Measurements from ENCODE around the gene AICDA.
A peak's percentile ranks its signal among the peaks of the same experiment; 100 is the strongest.
"Not testable (repeated sequence)": the region's sequence is repeated elsewhere in the genome, so short reads cannot be mapped to it uniquely, and the experiment has no call there.

AICDA gene

GRCh38 chr12:8609061-8609570, 3.5 kb downstream of the AICDA start:
- DNase-seq = peak; percentile 54 to 74 (median 55)

- peak; percentile 16 to 44 (median 32) for DNase-seq
Observed at GRCh38 chr12:8606890-8607289, 5.8 kb downstream of the AICDA start.

- DNase-seq = no peak
Observed at GRCh38 chr12:8605057-8605456, 7.6 kb downstream of the AICDA start.

GRCh38 chr12:8603856-8604255, 8.8 kb downstream of the AICDA start:
- peak; percentile 26 to 52 (median 44) for DNase-seq

GRCh38 chr12:8603286-8603685, 9.4 kb downstream of the AICDA start:
- peak in 3 of 4 experiments; percentile 13 to 54 (median 53) for DNase-seq

DNA sequence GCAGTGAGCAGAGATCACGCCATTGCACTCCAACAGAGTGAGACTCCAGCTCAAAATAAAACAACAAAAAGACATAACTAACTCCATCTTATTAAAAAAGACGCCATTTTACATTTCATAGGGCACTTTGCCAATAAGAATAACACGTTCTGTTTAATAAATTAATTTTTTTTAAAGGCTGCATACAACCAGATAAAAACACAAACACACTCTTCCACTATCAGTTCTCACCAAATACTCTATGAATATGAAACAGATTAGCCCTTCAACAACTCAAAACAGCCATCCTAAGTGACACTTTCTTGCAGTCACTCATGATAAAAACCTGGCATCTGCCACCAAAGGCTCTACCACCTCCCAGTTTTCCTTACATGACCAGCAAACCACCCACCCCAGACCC, 16.1 kb downstream of the AICDA start:
- no peak for DNase-seq

DNA sequence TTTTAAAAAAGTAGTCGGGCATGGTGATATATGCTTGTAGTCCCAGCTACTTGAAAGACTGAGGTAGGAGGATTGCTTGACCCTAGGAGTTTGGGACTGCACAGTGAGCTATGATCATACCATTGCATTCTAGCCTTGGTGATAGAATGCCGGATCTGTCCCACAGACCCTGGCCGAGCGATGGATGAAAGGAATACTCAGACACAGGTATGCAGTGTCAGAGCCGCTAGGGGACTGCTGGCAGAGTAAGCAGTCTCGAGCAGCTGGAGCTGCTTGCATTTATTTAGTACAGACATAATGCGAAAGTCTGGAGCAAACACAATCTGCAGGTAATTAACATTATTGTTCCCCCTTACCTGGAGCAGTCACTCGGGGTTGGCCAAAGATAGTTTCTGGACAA, 18.6 kb downstream of the AICDA start:
- DNase-seq = no peak

GRCh38 chr12:8593246-8593645, 19.4 kb downstream of the AICDA start:
- DNase-seq = no peak

DNA sequence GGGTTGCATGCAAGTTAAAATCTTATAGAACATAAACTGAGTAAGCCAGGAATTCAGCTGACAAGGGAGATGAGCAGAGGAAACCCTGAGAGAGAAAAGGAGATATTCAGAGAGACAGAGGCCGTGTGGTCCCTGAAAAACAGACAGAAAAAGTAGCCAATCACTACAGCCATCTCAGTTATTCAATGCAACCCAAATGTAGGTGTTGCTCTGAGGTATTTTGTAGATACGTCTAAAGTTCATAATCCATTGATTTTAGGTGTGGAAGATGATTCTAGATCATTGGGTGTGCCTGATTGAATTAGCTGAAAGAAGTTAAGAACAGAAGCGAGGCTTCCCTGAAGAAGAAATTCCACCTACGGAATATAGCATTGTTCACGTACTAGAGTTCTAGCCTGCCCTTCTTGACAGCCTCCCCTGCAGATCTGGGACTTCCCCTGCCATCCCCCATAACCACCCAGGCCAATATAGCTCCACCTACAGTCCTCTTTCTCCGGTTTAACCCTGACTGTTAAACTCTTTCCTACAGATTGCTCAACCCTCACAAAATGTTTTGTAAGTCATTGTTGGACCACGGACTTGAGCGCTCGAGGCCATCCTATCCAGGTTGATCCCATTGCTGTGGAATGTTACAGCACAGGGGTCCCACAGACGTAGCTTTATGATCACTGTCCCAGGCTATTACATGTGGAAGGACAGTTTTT, 21.7 kb downstream of the AICDA start:
- DNase-seq = peak; percentile 42 to 77 (median 72)

DNA sequence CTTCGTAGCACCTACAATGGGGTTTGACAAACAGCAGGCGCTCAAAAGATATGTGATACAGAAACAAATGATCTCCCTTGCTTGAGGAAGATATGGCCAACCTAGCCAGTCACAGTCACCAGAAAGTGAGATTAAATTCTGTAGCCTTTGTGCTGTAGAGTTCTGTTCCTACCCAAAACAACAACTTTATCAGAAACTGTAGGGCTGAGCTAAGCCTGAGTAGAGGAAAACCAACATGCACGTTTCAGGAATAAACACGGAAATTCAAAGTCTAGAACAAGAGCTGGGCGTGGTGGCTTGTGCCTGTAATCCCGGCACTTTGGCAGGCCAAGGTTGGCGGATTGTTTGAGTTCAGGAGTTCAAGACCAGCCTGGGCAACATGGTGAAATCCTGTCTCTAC, 23.0 kb downstream of the AICDA start:
- DNase-seq = no peak

DNA sequence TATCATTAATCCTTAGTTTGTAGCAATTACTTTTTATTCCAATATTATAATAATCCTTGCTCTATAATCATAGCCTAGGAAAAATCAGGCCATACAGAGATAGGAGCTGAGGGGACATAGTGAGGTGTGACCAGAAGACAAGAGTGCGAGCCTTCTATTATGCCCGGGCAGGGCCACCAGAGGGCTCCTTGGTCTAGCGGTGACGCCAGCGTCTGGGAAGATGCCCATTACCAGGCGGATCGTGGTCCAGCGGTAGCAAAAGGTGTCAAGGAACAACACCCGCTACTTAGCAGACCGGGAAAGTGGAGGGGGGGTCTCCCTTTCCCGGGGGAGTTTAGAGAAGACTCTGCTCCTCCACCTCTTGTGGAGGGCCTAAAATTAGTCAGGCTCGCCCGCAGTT, 28.2 kb downstream of the AICDA start:
- DNase-seq = not testable (repeated sequence)

DNA sequence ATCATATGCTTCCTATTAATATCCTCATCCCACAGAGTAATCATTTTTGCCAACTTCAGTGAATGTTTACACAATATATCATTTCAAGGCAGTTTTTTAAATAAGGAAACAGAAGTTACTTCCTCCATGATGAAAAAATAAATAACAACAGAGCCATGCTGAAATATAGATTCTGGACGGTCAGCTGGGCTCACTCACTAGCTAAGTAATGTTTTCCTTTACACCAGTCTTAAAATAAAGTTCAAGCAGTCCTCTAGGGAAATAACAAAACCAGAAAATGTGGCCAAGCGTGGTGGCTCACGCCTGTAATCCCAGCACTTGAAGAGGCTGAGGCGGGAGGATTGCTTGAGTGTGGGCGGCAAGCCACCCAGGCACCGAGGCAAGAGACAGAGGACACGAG, 28.7 kb downstream of the AICDA start:
- DNase-seq = peak; percentile 68 to 91 (median 80)

DNA sequence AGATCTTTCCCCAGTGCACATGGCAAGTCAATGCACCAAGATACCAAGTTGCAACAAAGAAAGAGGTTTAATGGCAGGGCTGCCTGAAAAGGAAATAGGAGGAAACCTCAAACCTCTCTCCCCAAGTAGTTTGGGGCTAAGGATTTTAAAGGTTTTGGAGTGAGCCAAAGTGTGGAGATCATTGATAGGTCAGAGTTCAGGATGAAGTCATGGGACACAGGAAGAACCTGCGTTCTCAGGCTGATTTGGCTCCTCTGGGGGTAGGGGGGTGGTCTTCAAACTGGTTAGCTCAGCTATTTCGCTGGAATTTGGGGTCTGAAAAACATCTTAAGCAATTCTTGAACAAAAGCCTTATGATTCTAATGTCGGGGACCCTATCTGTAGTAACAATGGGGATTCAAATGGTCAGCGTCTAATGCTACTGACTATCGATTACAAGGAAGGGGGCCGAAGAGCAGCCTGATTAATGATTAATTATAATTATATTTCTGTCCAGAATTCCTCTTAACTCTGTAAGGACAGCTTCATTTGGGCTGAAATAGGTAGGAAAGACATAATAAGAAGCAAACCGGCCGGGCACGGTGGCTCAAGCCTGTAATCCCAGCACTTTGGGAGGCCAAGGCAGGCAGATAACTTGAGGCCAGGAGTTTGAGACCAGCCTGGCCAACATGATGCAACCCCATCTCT, 31.4 kb downstream of the AICDA start:
- DNase-seq = no peak

DNA sequence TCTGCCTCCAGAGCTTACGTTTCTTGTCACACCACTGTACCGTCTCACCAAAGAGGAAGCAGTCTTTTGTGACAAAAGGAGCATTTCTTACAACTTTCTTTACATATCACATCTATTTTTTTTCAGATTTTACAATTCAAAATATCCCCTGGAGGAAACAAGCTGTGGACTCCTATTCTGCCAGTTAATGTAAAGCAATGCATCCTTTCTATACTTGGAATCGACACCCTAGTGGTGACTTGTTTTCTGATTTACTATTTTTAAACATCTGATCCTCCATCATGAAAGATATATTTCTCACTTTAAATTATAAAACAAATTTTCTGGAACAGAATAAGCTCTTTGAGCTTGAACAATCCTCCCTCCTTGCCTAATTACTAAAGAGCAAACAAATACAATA, 34.8 kb downstream of the AICDA start:
- no peak for DNase-seq

- DNase-seq = peak; percentile 62 to 86 (median 76)
Observed at GRCh38 chr12:8572507-8572906, 40.2 kb downstream of the AICDA start.

GRCh38 chr12:8566525-8566924, 46.1 kb downstream of the AICDA start:
- peak in 3 of 4 experiments; percentile 11 to 38 (median 25) for DNase-seq

- peak; percentile 18 to 73 (median 56) for DNase-seq
Observed at GRCh38 chr12:8566052-8566451, 46.6 kb downstream of the AICDA start.

DNA sequence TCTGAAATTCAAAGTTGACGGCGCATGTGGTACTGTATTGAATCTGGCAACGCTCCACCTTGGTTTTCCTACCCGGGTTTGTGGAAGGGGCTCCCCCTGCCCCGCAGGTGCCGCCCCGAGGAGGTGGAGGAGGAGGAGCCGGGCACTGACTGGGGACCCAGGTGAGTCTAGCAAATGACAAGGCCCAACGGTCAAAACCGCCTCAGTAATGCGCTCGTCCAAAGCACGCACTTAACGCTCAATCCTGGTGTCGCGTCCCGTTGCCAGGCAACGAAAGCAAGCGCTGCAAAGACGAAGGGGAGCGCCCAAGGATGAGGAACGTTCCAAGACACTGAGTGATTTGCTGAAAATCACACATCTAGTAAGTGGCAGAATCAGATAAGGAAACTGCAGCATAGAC, 48.0 kb downstream of the AICDA start:
- DNase-seq = peak in 1 of 4 experiments; percentile 6

DNA sequence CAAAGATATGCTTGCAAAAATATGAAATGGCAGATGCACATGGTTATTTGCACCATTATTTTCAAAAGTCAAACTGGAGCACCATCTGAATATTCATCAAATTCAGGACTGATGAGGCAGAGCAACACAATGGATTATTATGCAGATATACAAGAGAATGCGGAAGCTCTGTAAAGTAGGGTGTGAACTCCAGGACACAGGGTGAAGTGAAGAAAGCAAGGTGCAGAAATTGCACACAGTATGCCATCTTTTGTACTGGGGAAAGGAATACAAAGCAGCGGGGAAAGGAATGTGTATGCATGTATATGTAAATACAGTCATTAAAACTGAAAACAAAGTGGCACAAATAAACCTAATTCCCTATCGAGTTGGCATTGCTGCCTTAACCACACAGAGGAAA, 49.3 kb downstream of the AICDA start:
- DNase-seq = no peak

GRCh38 chr12:8562310-8562709, 50.3 kb downstream of the AICDA start:
- DNase-seq = no peak

- no peak for DNase-seq
Observed at GRCh38 chr12:8561011-8561410, 51.6 kb downstream of the AICDA start.

- no peak for DNase-seq
Observed at GRCh38 chr12:8559676-8560075, 53.0 kb downstream of the AICDA start.

DNA sequence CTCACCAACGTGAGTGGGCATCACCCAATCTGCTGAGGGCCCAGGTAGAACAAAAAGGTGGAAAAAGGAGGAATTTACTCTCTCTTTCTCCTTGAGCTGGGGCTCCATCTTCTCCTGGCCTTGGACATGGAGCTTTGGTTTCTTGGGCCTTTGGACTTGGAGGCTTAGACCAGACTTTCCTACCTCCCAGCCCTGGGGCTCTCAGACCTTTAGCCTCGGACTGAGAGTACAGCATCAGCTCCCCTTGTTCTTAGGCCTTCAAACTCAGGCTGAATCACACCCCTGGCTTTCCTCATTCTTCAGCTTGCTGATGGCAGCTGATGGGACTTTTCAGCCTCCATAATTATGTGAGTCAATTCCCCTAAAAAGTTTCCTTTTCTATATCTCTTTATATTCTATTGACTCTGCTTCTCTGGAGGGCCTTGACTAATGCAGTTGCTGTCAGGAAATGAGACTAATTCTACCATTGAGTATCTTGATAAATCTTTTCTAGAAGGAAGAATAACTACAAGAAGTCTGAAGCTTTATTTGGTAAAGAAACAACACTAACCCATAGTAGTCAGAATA, 56.0 kb downstream of the AICDA start:
- no peak for DNase-seq

Measured in suppressor macrophage (primary cell).